Eye (tissue), 1 donor: Measurements from ENCODE around the gene SLC2A2.

Experiments used
- DNase-seq: peaks from one replicate; pipeline ENCODE4 v3.0.0-alpha.2; 2015

SLC2A2 gene

GRCh38 chr3:171028025-171028778 is 1.7 kb upstream of the SLC2A2 start:
- DNase-seq, result peak; percentile 75

DNA sequence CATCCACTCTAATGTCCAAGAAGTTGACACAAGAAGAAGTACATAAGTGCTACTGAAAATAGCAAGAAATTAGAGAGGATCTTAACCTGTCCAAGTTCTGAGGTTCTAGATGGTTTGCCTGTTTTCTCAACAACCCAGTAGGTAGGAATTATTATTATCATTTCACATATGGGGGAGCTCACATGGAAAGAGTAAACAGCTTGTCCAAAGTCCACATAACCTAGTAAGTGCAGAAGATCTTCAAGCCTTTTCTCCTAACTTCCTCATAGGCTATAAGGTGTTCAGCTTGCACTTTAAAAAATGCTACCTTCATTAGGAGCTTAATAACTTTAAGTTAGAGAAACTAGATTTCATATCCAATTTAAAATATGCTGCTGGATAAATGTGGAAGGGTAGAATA is 3.0 kb downstream of the SLC2A2 start:
- no peak for DNase-seq

GRCh38 chr3:171021377-171021776 is 5.1 kb downstream of the SLC2A2 start:
- DNase-seq, result no peak

- DNase-seq, result no peak
These were observed 8.2 kb downstream of the SLC2A2 start for GRCh38 chr3:171018156-171018935.

- DNase-seq, result no peak
These were observed 12.4 kb downstream of the SLC2A2 start for GRCh38 chr3:171013822-171014748.

GRCh38 chr3:171011873-171012336 is 14.6 kb downstream of the SLC2A2 start:
- DNase-seq, result no peak

GRCh38 chr3:171011109-171011872 is 15.2 kb downstream of the SLC2A2 start:
- no peak for DNase-seq

GRCh38 chr3:171007316-171007715 is 19.2 kb downstream of the SLC2A2 start:
- no peak for DNase-seq

DNA sequence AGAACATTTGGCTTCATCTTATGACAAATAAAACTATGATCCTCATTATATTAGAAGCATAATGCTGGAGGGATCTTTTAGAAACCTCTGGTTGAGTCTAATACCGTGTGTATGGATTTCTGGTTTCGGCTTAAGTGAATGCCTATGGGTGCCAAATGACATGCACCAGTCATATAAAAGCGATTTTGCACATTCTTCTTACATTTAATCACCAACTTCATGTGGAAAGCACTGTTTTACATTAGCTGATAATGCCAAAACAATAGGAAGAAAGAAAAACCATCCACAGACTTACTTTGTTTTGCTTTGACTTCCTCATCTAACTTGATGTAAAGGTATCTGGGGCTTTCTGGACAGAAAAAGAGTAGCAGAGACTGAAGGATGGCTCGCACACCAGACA is 20.9 kb downstream of the SLC2A2 start:
- DNase-seq, result no peak

DNA sequence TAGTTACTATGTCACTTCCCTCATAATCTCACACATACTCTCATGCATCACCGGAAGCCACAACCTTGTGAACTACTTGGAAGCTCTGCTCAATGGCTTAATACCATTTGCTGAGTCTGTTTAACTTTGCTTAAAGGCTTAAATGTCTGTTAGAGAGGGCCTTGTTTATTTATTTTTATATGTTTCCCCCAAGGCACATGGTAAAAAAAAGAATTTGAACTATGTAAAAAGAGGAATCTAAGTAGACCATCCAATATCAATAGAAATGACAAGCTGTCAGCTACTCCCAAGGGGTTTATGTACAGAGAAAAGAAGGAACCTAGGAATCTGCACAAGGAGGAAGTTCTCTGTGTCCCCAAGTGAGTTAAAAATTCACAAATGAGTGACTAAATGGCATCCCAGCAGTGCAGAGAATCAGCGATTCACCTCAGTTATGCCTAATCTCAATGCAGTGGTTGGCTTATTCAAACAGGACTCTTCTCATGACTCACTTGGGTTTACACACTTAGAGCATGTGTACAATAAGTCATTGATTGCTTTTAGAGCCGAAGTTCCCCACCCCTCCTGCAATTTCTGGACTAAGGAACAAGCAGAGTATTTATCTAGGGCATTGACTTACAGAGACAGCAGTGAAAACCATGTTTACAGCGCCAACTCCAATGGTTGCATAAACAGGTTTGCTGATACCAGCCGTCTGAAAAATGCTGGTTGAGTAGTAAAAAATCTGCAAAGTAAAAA is 24.4 kb downstream of the SLC2A2 start:
- DNase-seq, result peak; percentile 37

GRCh38 chr3:171001250-171001893 is 25.1 kb downstream of the SLC2A2 start:
- DNase-seq, result no peak

GRCh38 chr3:171000281-171000680 is 26.2 kb downstream of the SLC2A2 start:
- DNase-seq, result no peak

- no peak for DNase-seq
These were observed 26.7 kb downstream of the SLC2A2 start for GRCh38 chr3:170999737-171000242.

GRCh38 chr3:170997961-170998913 is 28.3 kb downstream of the SLC2A2 start:
- DNase-seq, result peak; percentile 3

DNA sequence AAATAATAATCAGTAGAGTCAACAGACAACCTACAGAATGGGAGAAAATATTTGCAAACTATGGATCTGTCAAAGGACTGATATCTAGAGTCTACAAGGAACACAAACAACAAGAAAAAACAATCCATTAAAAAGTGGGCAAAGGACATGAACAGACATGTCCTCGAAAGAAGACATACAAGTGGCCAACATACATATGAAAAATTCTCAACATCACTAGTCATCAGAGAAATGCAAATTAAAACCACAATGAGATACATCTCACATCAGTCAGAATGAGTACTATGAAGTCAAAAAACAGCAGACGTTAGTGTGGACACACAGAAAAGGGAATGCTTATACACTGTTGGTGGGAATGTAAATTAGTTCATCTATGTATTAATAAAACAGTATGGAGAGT is 33.7 kb downstream of the SLC2A2 start:
- no peak for DNase-seq

- no peak for DNase-seq
These were observed 34.9 kb downstream of the SLC2A2 start for GRCh38 chr3:170991664-170992063.

- DNase-seq, result no peak
These were observed 37.3 kb downstream of the SLC2A2 start for GRCh38 chr3:170989100-170989648.

GRCh38 chr3:170988378-170988777 is 38.1 kb downstream of the SLC2A2 start:
- no peak for DNase-seq

GRCh38 chr3:170985304-170985703 is 41.2 kb downstream of the SLC2A2 start:
- DNase-seq, result no peak
